ENCODE results near the gene CNGA4.

CNGA4 gene

GRCh38 chr11:6238902-6239301, at the start of gene CNGA4:
Gene CNGA4, plus strand, starts transcription at chr11:6239089. Its CDS starts 118 bp downstream, at chr11:6239207.
- no peak for DNase-seq

GRCh38 chr11:6191742-6192141, 47.1 kb upstream of the CNGA4 start:
- DNase-seq: no peak

GRCh38 chr11:6194065-6194581, 44.8 kb upstream of the CNGA4 start:
- DNase-seq: no peak

- DNase-seq: no peak
Measured at GRCh38 chr11:6196396-6196795, 42.5 kb upstream of the CNGA4 start.

GRCh38 chr11:6197466-6198200, 41.3 kb upstream of the CNGA4 start:
- no peak for DNase-seq

GRCh38 chr11:6199174-6199810, 39.6 kb upstream of the CNGA4 start, which contains the start of gene OR52W1:
Gene OR52W1, plus strand, starts transcription at chr11:6199224. Its CDS starts 0 bp downstream, at chr11:6199224.
- DNase-seq: no peak

- DNase-seq: peak in 2 of 14 donors; percentile 6 to 12
Measured at GRCh38 chr11:6200975-6201374, 37.9 kb upstream of the CNGA4 start.

GRCh38 chr11:6201481-6201880, 37.4 kb upstream of the CNGA4 start:
- no peak for DNase-seq

GRCh38 chr11:6202041-6202440, 36.8 kb upstream of the CNGA4 start:
- no peak for DNase-seq

GRCh38 chr11:6203327-6203726, 35.6 kb upstream of the CNGA4 start:
- DNase-seq: no peak

GRCh38 chr11:6204706-6205105, 34.2 kb upstream of the CNGA4 start:
- DNase-seq: no peak

GRCh38 chr11:6205366-6205765, 33.5 kb upstream of the CNGA4 start, which contains the start of gene C11orf42:
Gene C11orf42, plus strand, starts transcription at chr11:6205557. Its CDS starts 59 bp downstream, at chr11:6205616.
- no peak for DNase-seq

GRCh38 chr11:6206456-6207180, 32.3 kb upstream of the CNGA4 start:
- DNase-seq: peak in 1 of 14 donors; percentile 34

GRCh38 chr11:6209801-6210200, 29.1 kb upstream of the CNGA4 start:
- no peak for DNase-seq

GRCh38 chr11:6210274-6210955, 28.5 kb upstream of the CNGA4 start:
- DNase-seq: no peak

GRCh38 chr11:6214530-6214929, 24.4 kb upstream of the CNGA4 start:
- no peak for DNase-seq

GRCh38 chr11:6216501-6216900, 22.4 kb upstream of the CNGA4 start:
- DNase-seq: no peak

GRCh38 chr11:6217722-6218121, 21.2 kb upstream of the CNGA4 start:
- no peak for DNase-seq

GRCh38 chr11:6219359-6219758, 19.5 kb upstream of the CNGA4 start:
- DNase-seq: no peak

GRCh38 chr11:6223854-6224253, 15.0 kb upstream of the CNGA4 start:
- no peak for DNase-seq

GRCh38 chr11:6224421-6224820, 14.5 kb upstream of the CNGA4 start:
- no peak for DNase-seq

GRCh38 chr11:6225024-6225423, 13.9 kb upstream of the CNGA4 start:
- no peak for DNase-seq

All from C1 segment of cervical spinal cord (tissue), 14 donors.